Measurements from ENCODE around the gene SEL1L3.

DNA sequence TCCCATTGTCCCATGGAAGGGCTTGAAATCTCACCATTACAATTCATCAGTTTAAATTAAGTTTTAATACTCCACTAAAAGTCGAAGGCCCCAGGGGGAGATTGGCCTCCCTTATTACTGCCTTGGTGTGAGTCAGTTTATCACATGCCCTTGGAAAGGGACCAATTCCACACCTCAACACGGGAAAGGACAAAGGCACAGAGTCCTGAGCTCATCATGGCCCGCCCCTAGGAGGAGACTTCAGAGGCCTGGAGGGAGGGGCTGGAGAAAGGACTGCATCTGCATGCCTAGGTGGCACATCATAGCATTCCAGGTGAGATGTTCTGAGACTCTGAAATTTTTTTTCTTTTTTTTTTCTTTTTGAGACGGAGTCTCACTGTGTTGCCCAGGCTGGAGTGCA, 2.8 kb upstream of the SEL1L3 start:
- no peak for TF ChIP-seq CTCF (IDR thresholded peaks at IDR 0.05)
- no peak for TF ChIP-seq EP300 (IDR thresholded peaks at IDR 0.05; ENCODE audit: borderline replicate concordance in 1 of 2, low read depth in 1 of 2, low read length in 1 of 2)
- TF ChIP-seq FOXM1 (IDR thresholded peaks at IDR 0.05; ENCODE audit: low read depth) = no peak
- no peak for TF ChIP-seq REST (IDR thresholded peaks at IDR 0.05; ENCODE audit: low read depth, low read length)
